Endothelial cell of umbilical vein (primary cell): ENCODE measurements around the gene CD33.

Source experiments
- EZH2 ChIP-seq: IDR thresholded peaks from 2 replicates; pipeline ENCODE4 v1.6.1; 2012; ENCODE audit warnings: borderline replicate concordance, low read depth, mild to moderate bottlenecking, moderate library complexity, low read length, inconsistent platforms; ENCODE audit not compliant: severe bottlenecking
- JUN ChIP-seq: IDR thresholded peaks from 2 replicates; pipeline ENCODE4 v1.6.1; 2011; ENCODE audit warnings: borderline replicate concordance, low read depth; ENCODE audit not compliant: insufficient read length, insufficient read depth
- MYC ChIP-seq: IDR thresholded peaks from one replicate; pipeline ENCODE4 v1.6.1; 2011; ENCODE audit warnings: mild to moderate bottlenecking, low read depth, low read length
- POLR2A ChIP-seq: IDR thresholded peaks from 2 replicates; pipeline ENCODE4 v1.6.1; 2012; ENCODE audit warnings: low read depth, mild to moderate bottlenecking, control low read depth, low read length
- POLR2AphosphoS5 ChIP-seq: IDR thresholded peaks from 2 replicates; pipeline ENCODE4 v1.6.1; 2012; ENCODE audit warnings: low read depth, mild to moderate bottlenecking, control low read depth, low read length, moderate library complexity; ENCODE audit not compliant: insufficient read depth
- TF ChIP-seq, protein P1 (sequence below), 2 donors: IDR thresholded peaks; 1 replicate in 1 of 2; 2 replicates in 1 of 2; pipeline ENCODE4 v1.5.1; 2011; ENCODE audit warnings: low read length in 2 of 2, mild to moderate bottlenecking in 2 of 2, moderate library complexity in 2 of 2, control low read depth in 1 of 2, inconsistent platforms in 1 of 2, low read depth in 1 of 2; ENCODE audit not compliant: insufficient read depth in 1 of 2; ENCODE audit errors: extremely low read depth in 1 of 2

GRCh38 chr19:51247972-51248590 is 23.2 kb downstream of the CD33 start:
- TF ChIP-seq JUN (no peak), POLR2A (no peak), EZH2 (no peak), POLR2AphosphoS5 (no peak), MYC (no peak)
- TF ChIP-seq, protein P1, sequence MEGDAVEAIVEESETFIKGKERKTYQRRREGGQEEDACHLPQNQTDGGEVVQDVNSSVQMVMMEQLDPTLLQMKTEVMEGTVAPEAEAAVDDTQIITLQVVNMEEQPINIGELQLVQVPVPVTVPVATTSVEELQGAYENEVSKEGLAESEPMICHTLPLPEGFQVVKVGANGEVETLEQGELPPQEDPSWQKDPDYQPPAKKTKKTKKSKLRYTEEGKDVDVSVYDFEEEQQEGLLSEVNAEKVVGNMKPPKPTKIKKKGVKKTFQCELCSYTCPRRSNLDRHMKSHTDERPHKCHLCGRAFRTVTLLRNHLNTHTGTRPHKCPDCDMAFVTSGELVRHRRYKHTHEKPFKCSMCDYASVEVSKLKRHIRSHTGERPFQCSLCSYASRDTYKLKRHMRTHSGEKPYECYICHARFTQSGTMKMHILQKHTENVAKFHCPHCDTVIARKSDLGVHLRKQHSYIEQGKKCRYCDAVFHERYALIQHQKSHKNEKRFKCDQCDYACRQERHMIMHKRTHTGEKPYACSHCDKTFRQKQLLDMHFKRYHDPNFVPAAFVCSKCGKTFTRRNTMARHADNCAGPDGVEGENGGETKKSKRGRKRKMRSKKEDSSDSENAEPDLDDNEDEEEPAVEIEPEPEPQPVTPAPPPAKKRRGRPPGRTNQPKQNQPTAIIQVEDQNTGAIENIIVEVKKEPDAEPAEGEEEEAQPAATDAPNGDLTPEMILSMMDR (IDR thresholded peaks at IDR 0.05; ENCODE audit: extremely low read depth in 1 of 2, insufficient read depth in 1 of 2, low read depth in 1 of 2, low read length in 2 of 2): no peak
